K562 (cell line): Measurements from ENCODE around the gene SYNPO. TPM values are rescaled to one million over a fixed set of nuclear protein-coding genes. Genes with fewer than 3 reads are reported as not detected.

ENCODE experiments used
- ATAC-seq: fragments of 200-7000 bp; cut with Tn5 transposase; 3 replicates; pipeline ENCODE4 v1.9.1; 2020; ENCODE audit warnings: moderate library complexity
- BruUV-seq: library from RNA; stranded (reverse); fragments of 400-500 nt; replicated peaks from 2 replicates; lab custom pipeline; 2021; lab: Mats Ljungman, UMichigan
- CTCF ChIA-PET: fragments of 300-600 bp; formaldehyde crosslinking; extraction: SDS; loops from one replicate; lab custom pipeline; 2021; ENCODE audit warnings: low intra/inter-chr PET ratio; lab: Yijun Ruan, JAX
- POLR2A ChIA-PET: fragments of 300-600, 350-650 bp; sonication (Branson Sonifier 250); formaldehyde crosslinking; extraction: SDS; loops from one replicate; lab custom pipeline; 2021; ENCODE audit warnings: antibody characterized with exemption, inconsistent platforms; lab: Yijun Ruan, JAX
- DNase-seq, 4 experiments: peaks; one replicate each; pipeline versions ENCODE4 v3.0.0 to v3.0.0-alpha.2; 2011 to 2018; ENCODE audit warnings: low spot score in 3 of 4, mixed read lengths in 3 of 4; ENCODE audit errors: extremely low read depth in 1 of 4
- FAIRE-seq: peaks from 2 replicates; lab custom pipeline; 2011; peaks lifted over from hg19 to GRCh38; lab: Jason Lieb, UNC
- H2AFZ ChIP-seq: 2 replicates; pipeline ENCODE4 v1.6.0; 2011; ENCODE audit warnings: low read depth, low read length, control low read depth, inconsistent platforms
- H3K27ac ChIP-seq: fragments of 200-600 bp; 3 replicates; pipeline ENCODE4 v1.8.0; 2011; ENCODE audit warnings: low read depth, mild to moderate bottlenecking, control low read depth, inconsistent platforms, low read length, moderate library complexity, mixed read lengths; ENCODE audit errors: extremely low read depth
- H3K27me3 ChIP-seq, 2 experiments: fragments of 300-600 bp in 1 of 2; 2 replicates in 1 of 2; 3 replicates in 1 of 2; pipeline versions ENCODE4 v1.6.0 to v1.8.0; 2011; ENCODE audit warnings: inconsistent platforms in 2 of 2, low read length in 2 of 2, mild to moderate bottlenecking in 1 of 2, mixed read lengths in 1 of 2, moderate library complexity in 1 of 2; ENCODE audit not compliant: control insufficient read depth in 2 of 2, insufficient read depth in 2 of 2
- H3K36me3 ChIP-seq: fragments of 300-600 bp; 3 replicates; pipeline ENCODE4 v1.8.0; 2011; ENCODE audit warnings: mild to moderate bottlenecking, low read length, inconsistent platforms; ENCODE audit not compliant: control insufficient read depth, insufficient read depth
- H3K4me1 ChIP-seq, 2 experiments: fragments of 200-600 bp in 1 of 2; replicated peaks in 1 of 2; 2 replicates in 1 of 2; 3 replicates in 1 of 2; pipeline versions ENCODE4 v1.5.1 to v1.8.0; 2011; ENCODE audit warnings: inconsistent platforms in 2 of 2, low read length in 2 of 2, mild to moderate bottlenecking in 1 of 2, mixed read lengths in 1 of 2, moderate library complexity in 1 of 2; ENCODE audit not compliant: control insufficient read depth in 2 of 2, insufficient read depth in 2 of 2
- H3K4me2 ChIP-seq: 2 replicates; pipeline ENCODE4 v1.6.1; 2011; ENCODE audit warnings: low read length, control low read depth, inconsistent platforms, mixed read lengths; ENCODE audit not compliant: insufficient read depth
- H3K4me3 ChIP-seq: fragments of 200-600 bp; sonication (generic), shearing (Covaris generic); 2 replicates; pipeline ENCODE4 v1.5.1; 2016; ENCODE audit warnings: control low read depth, inconsistent platforms
- H3K79me2 ChIP-seq: fragments of 200-600 bp; 3 replicates; pipeline ENCODE4 v1.8.0; 2011; ENCODE audit warnings: low read length, inconsistent platforms; ENCODE audit not compliant: control insufficient read depth, insufficient read depth
- H3K9ac ChIP-seq, 2 experiments: 2 replicates each; pipeline versions ENCODE4 v1.6.0 to v1.6.1; 2011; ENCODE audit warnings: low read depth in 2 of 2, low read length in 2 of 2, control low read depth in 1 of 2, inconsistent platforms in 1 of 2, mild to moderate bottlenecking in 1 of 2, mixed read lengths in 1 of 2; ENCODE audit not compliant: insufficient read depth in 1 of 2
- H3K9me1 ChIP-seq: one replicate; pipeline ENCODE4 v1.6.0; 2011; ENCODE audit warnings: inconsistent platforms, mild to moderate bottlenecking, low read length, moderate library complexity; ENCODE audit not compliant: control insufficient read depth, insufficient read depth
- H3K9me3 ChIP-seq: replicated peaks from 2 replicates; pipeline ENCODE4 v1.5.1; 2011; ENCODE audit warnings: low read depth, low read length, inconsistent platforms; ENCODE audit not compliant: control insufficient read depth, insufficient read depth
- H4K20me1 ChIP-seq: replicated peaks from 2 replicates; pipeline ENCODE4 v1.6.1; 2011; ENCODE audit warnings: low read length, inconsistent platforms, mixed read lengths; ENCODE audit not compliant: control insufficient read depth, insufficient read depth
- DACH1 ChIP-seq: fragments of 450-650 bp; IDR thresholded peaks from 2 replicates; pipeline ENCODE4 v1.6.1; 2018; ENCODE audit not compliant: partially characterized antibody
- DNMT1 ChIP-seq: fragments of 450-650 bp; IDR thresholded peaks from 2 replicates; pipeline ENCODE4 v1.6.1; 2016; ENCODE audit warnings: antibody characterized with exemption, mild to moderate bottlenecking
- DPF2 ChIP-seq: fragments of 450-650 bp; IDR thresholded peaks from 2 replicates; pipeline ENCODE4 v1.6.1; 2016
- FOXP1 ChIP-seq: sonication (generic); formaldehyde crosslinking; IDR thresholded peaks from 2 replicates; pipeline ENCODE4 v1.8.0; 2022; ENCODE audit warnings: mild to moderate bottlenecking, missing genetic modification reagents
- GABPA ChIP-seq: fragments of 200-800 bp; sonication (Bioruptor generic); conservative IDR thresholded peaks from 2 replicates; pipeline ENCODE4 v1.6.1; 2016; ENCODE audit warnings: low read depth, missing genetic modification characterization, missing compliant biosample characterization
- GABPB2 ChIP-seq: fragments of 250-450 bp; sonication (Bioruptor Pico); conservative IDR thresholded peaks from 2 replicates; pipeline ENCODE4 v1.5.1; 2021; ENCODE audit warnings: mild to moderate bottlenecking
- HDAC2 ChIP-seq: fragments of 450-650 bp; IDR thresholded peaks from 2 replicates; pipeline ENCODE4 v1.6.1; 2016; ENCODE audit warnings: mild to moderate bottlenecking
- PYGO2 ChIP-seq: fragments of 450-650 bp; IDR thresholded peaks from 2 replicates; pipeline ENCODE4 v1.6.1; 2016; ENCODE audit warnings: mild to moderate bottlenecking, missing genetic modification characterization, moderate library complexity, missing compliant biosample characterization
- SP1 ChIP-seq: sonication (generic); formaldehyde crosslinking; IDR thresholded peaks from 2 replicates; pipeline ENCODE4 v1.8.1; 2022; ENCODE audit warnings: mild to moderate bottlenecking, missing genetic modification reagents
- TCF7L2 ChIP-seq: fragments of 150-350 bp; IDR thresholded peaks from 2 replicates; pipeline ENCODE4 v1.6.1; 2016; ENCODE audit warnings: low read depth, mild to moderate bottlenecking, low read length, moderate library complexity
- ZNF436 ChIP-seq: fragments of 250-450, 450-650 bp; sonication (Bioruptor Pico); formaldehyde crosslinking; IDR thresholded peaks from 2 replicates; pipeline ENCODE4 v1.7.0; 2020; ENCODE audit warnings: mild to moderate bottlenecking
- ZNF512 ChIP-seq: IDR thresholded peaks from 2 replicates; pipeline ENCODE4 v1.6.1; 2016; ENCODE audit warnings: missing genetic modification characterization, missing compliant biosample characterization
- WGBS: fragments of 100-300 bp; shearing (Covaris generic); methylation state at CpG from one replicate; pipeline ENCODE4 v1.1.6; 2016; ENCODE audit warnings: low coverage, mixed read lengths; ENCODE audit not compliant: insufficient coverage; ENCODE audit errors: missing lambda C conversion rate; 5-methylcytosine and 5-hydroxymethylcytosine counted together
- in situ Hi-C: fragments of 300-500 bp; cut with MboI; formaldehyde crosslinking; loops from 4 replicates; pipeline ENCODE4 v1.15.0; 2018; ENCODE audit warnings: inconsistent platforms, mixed read lengths
- intact Hi-C: fragments of 100-400 bp; cut with micrococcal nuclease; formaldehyde crosslinking; loops from 2 replicates; pipeline ENCODE4 v1.14.2; 2022
- polyA plus RNA-seq, 8 experiments: library from polyadenylated mRNA; depleted of rRNA in 4 of 8; stranded (reverse) in 5 of 8; unstranded in 3 of 8; fragments of >200 nt; fragmentation: Nextera tagmentation in 2 of 8; fragmentation: Illumina TruSeq in 1 of 8; extraction: Ambion mirVana in 2 of 8; extraction: Trizol in 1 of 8; gene quantifications; 2 replicates each; pipeline versions ENCODE4 v1.2.1 to v1.2.3, GENCODE V29; 2011 to 2014; ENCODE audit warnings: inconsistent platforms in 1 of 8, missing spikeins in 1 of 8
- total RNA-seq, 7 experiments: library from RNA; depleted of rRNA in 6 of 7; stranded (reverse); fragments of >200 nt in 6 of 7; fragmentation: Illumina TruSeq in 2 of 7; extraction: Trizol in 2 of 7; gene quantifications; 2 replicates each; pipeline versions ENCODE4 v1.2.1 to v1.2.3, GENCODE V29; 2011 to 2021; ENCODE audit warnings: low replicate concordance in 1 of 7
- TF ChIP-seq, protein P1 (sequence below): sonication (generic); formaldehyde crosslinking; IDR thresholded peaks from 2 replicates; pipeline ENCODE4 v1.8.0; 2023; ENCODE audit warnings: mild to moderate bottlenecking, missing genetic modification reagents
- TF ChIP-seq, protein P2 (sequence below): fragments of 450-650 bp; IDR thresholded peaks from 2 replicates; pipeline ENCODE4 v1.6.1; 2014; ENCODE audit warnings: low read depth, mild to moderate bottlenecking, moderate library complexity, borderline replicate concordance
- TF ChIP-seq, protein P3 (sequence below): sonication (generic); formaldehyde crosslinking; IDR thresholded peaks from 2 replicates; pipeline ENCODE4 v1.8.0; 2022; ENCODE audit warnings: mild to moderate bottlenecking, missing genetic modification reagents

Gene SYNPO
- total and polyA plus RNA-seq, 9 of the 15 experiments (the other 6 are each of a cell fraction or from before 2014, with no cell fraction given): 0.01 to 0.31 (median 0.03) TPM; not detected in 4

DNA sequence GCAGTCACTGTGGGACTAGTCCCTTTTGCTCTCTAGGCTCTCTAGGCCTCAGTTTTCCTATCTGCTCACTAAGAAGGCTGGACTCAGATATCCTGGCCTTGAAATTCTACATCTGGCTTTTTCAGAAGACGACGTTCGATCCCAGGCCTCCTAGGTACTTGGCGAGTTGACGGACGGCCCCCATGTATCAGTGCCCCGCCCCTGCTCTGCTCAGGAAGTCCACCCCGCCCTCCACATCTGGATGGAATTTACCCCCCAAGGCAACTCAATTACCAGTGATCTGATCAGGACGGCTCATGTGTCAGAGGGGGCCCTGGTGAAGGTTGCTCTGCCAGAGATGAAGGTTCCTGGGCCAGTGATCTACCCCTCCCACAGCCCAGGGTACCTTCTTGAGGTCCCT is 44.1 kb upstream of the SYNPO start:
- FAIRE-seq: no peak
- no TSS peak for BruUV-seq
- H3K27me3 ChIP-seq: peaks cover 18 to 51% of the 10 kb centered on the region in 2 experiments
- peaks cover 8% of the 10 kb centered on the region for H4K20me1 ChIP-seq
- no peaks in the 10 kb centered on the region for H3K79me2 ChIP-seq
- H3K4me1 ChIP-seq: peaks cover 13 to 19% of the 10 kb centered on the region in 2 experiments; a peak in 4 of 5 replicates
- WGBS: 25% methylated on average over 9 of the region's 9 CpGs
- no peak overlapping the region for H3K27ac ChIP-seq
- intact Hi-C loops: no loop called here
- DNase-seq: peak in 2 of 4 experiments; percentile 42 to 43
- no peak for ATAC-seq
- H3K9me3 ChIP-seq: no peaks in the 10 kb centered on the region
- no peaks in the 10 kb centered on the region for H3K36me3 ChIP-seq
- ChIA-PET CTCF (no interaction called here), POLR2A (interaction anchor here (1.3 kb wide), 1 partner anchor 14 kb away, joined by 3 read pairs; no protein-coding TSS in a partner anchor)
- in situ Hi-C loops: no loop called here
- no peak overlapping the region for H3K4me2 ChIP-seq
- no peaks in the 10 kb centered on the region for H3K9me1 ChIP-seq
- H3K4me3 ChIP-seq: no peak overlapping the region
- no peak overlapping the region for H2AFZ ChIP-seq
- H3K9ac ChIP-seq: no peak overlapping the region
- TF ChIP-seq HDAC2 (no peak), ZNF512 (no peak), SP1 (no peak), GABPA (no peak), GABPB2 (CRISPR knock-in tag) (no peak), FOXP1 (CRISPR knock-in tag) (no peak), DACH1 (no peak), PYGO2 (tag) (no peak), DNMT1 (no peak), ZNF436 (CRISPR knock-in tag) (no peak), DPF2 (no peak), TCF7L2 (no peak)
- TF ChIP-seq, protein P1, sequence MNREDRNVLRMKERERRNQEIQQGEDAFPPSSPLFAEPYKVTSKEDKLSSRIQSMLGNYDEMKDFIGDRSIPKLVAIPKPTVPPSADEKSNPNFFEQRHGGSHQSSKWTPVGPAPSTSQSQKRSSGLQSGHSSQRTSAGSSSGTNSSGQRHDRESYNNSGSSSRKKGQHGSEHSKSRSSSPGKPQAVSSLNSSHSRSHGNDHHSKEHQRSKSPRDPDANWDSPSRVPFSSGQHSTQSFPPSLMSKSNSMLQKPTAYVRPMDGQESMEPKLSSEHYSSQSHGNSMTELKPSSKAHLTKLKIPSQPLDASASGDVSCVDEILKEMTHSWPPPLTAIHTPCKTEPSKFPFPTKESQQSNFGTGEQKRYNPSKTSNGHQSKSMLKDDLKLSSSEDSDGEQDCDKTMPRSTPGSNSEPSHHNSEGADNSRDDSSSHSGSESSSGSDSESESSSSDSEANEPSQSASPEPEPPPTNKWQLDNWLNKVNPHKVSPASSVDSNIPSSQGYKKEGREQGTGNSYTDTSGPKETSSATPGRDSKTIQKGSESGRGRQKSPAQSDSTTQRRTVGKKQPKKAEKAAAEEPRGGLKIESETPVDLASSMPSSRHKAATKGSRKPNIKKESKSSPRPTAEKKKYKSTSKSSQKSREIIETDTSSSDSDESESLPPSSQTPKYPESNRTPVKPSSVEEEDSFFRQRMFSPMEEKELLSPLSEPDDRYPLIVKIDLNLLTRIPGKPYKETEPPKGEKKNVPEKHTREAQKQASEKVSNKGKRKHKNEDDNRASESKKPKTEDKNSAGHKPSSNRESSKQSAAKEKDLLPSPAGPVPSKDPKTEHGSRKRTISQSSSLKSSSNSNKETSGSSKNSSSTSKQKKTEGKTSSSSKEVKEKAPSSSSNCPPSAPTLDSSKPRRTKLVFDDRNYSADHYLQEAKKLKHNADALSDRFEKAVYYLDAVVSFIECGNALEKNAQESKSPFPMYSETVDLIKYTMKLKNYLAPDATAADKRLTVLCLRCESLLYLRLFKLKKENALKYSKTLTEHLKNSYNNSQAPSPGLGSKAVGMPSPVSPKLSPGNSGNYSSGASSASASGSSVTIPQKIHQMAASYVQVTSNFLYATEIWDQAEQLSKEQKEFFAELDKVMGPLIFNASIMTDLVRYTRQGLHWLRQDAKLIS: no peak
- TF ChIP-seq, protein P2, sequence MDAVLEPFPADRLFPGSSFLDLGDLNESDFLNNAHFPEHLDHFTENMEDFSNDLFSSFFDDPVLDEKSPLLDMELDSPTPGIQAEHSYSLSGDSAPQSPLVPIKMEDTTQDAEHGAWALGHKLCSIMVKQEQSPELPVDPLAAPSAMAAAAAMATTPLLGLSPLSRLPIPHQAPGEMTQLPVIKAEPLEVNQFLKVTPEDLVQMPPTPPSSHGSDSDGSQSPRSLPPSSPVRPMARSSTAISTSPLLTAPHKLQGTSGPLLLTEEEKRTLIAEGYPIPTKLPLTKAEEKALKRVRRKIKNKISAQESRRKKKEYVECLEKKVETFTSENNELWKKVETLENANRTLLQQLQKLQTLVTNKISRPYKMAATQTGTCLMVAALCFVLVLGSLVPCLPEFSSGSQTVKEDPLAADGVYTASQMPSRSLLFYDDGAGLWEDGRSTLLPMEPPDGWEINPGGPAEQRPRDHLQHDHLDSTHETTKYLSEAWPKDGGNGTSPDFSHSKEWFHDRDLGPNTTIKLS: no peak
- TF ChIP-seq, protein P3, sequence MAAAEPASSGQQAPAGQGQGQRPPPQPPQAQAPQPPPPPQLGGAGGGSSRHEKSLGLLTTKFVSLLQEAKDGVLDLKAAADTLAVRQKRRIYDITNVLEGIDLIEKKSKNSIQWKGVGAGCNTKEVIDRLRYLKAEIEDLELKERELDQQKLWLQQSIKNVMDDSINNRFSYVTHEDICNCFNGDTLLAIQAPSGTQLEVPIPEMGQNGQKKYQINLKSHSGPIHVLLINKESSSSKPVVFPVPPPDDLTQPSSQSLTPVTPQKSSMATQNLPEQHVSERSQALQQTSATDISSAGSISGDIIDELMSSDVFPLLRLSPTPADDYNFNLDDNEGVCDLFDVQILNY (CRISPR knock-in tag): no peak
